HG03095 (cell line): ENCODE measurements around the gene TRAPPC2L.

Experiments used
- ATAC-seq: cut with Tn5 transposase; IDR thresholded peaks from one replicate; pipeline ENCODE4 v1.9.1; 2021; ENCODE audit warnings: moderate library complexity; ENCODE audit not compliant: unreplicated experiment

TRAPPC2L gene

GRCh38 chr16:88906020-88906419, 49.1 kb downstream of the TRAPPC2L start:
- ATAC-seq: no peak

GRCh38 chr16:88906535-88907105, 49.7 kb downstream of the TRAPPC2L start:
- ATAC-seq: no peak

- no peak for ATAC-seq
Measured at GRCh38 chr16:88907768-88908167, 50.8 kb downstream of the TRAPPC2L start.

GRCh38 chr16:88908307-88908706, 51.4 kb downstream of the TRAPPC2L start:
- ATAC-seq: no peak

GRCh38 chr16:88909431-88910210, 52.7 kb downstream of the TRAPPC2L start:
- no peak for ATAC-seq

GRCh38 chr16:88910284-88911135, 53.6 kb downstream of the TRAPPC2L start:
- no peak for ATAC-seq

- ATAC-seq: no peak
Measured at GRCh38 chr16:88911136-88911945, 54.4 kb downstream of the TRAPPC2L start.

GRCh38 chr16:88911946-88912310, 55.0 kb downstream of the TRAPPC2L start:
- no peak for ATAC-seq
